HepG2 (cell line): Measurements from ENCODE around the gene EXOC6B. TPM values are rescaled to one million over a fixed set of nuclear protein-coding genes. Genes with fewer than 3 reads are reported as not detected.
A peak's percentile ranks its signal among the peaks of the same experiment; 100 is the strongest.

ENCODE experiments used
- ATF7 ChIP-seq, 2 experiments: fragments of 450-650 bp in 1 of 2; sonication (generic) in 1 of 2; formaldehyde crosslinking in 1 of 2; IDR thresholded peaks; 2 replicates each; pipeline versions ENCODE4 v1.4.0 to v1.6.1; 2016 to 2020; ENCODE audit warnings: antibody characterized with exemption in 1 of 2, mild to moderate bottlenecking in 1 of 2, missing genetic modification reagents in 1 of 2
- ATM ChIP-seq: fragments of 450-650 bp; IDR thresholded peaks from 2 replicates; pipeline ENCODE4 v1.7.1; 2017; ENCODE audit warnings: mild to moderate bottlenecking, borderline replicate concordance
- DPF2 ChIP-seq: sonication (generic); formaldehyde crosslinking; IDR thresholded peaks from 2 replicates; pipeline ENCODE4 v1.4.0; 2020; ENCODE audit warnings: mild to moderate bottlenecking, low read depth, missing genetic modification reagents, borderline replicate concordance
- EZH2 ChIP-seq: conservative IDR thresholded peaks from 2 replicates; pipeline ENCODE4 v1.6.1; 2012; ENCODE audit warnings: mild to moderate bottlenecking, low read depth, low read length, moderate library complexity
- FOXJ3 ChIP-seq: sonication (generic); formaldehyde crosslinking; IDR thresholded peaks from 2 replicates; pipeline ENCODE4 v1.4.0; 2020; ENCODE audit warnings: missing genetic modification reagents, mild to moderate bottlenecking, borderline replicate concordance
- GABPB1 ChIP-seq: IDR thresholded peaks from 2 replicates; pipeline ENCODE4 v1.6.1; 2016; ENCODE audit warnings: mild to moderate bottlenecking, missing genetic modification reagents, moderate library complexity, missing compliant biosample characterization
- GATAD2A ChIP-seq: IDR thresholded peaks from 2 replicates; pipeline ENCODE4 v1.6.1; 2016
- HOXD1 ChIP-seq: sonication (generic); formaldehyde crosslinking; IDR thresholded peaks from 2 replicates; pipeline ENCODE4 v1.5.0; 2020; ENCODE audit warnings: missing genetic modification reagents
- KLF15 ChIP-seq: sonication (generic); formaldehyde crosslinking; IDR thresholded peaks from 2 replicates; pipeline ENCODE4 v1.8.1; 2023; ENCODE audit warnings: borderline replicate concordance, mild to moderate bottlenecking, inconsistent platforms, missing genetic modification reagents, mixed read lengths
- PHF21A ChIP-seq: sonication (generic); formaldehyde crosslinking; IDR thresholded peaks from 2 replicates; pipeline ENCODE4 v1.5.0; 2020; ENCODE audit warnings: mild to moderate bottlenecking, missing genetic modification reagents
- SNAPC2 ChIP-seq: sonication (generic); formaldehyde crosslinking; IDR thresholded peaks from 2 replicates; pipeline ENCODE4 v1.8.1; 2022; ENCODE audit warnings: mild to moderate bottlenecking, missing genetic modification reagents
- ZFX ChIP-seq: sonication (generic); formaldehyde crosslinking; IDR thresholded peaks from 2 replicates; pipeline ENCODE4 v1.4.0; 2020; ENCODE audit warnings: mild to moderate bottlenecking, low read depth, missing genetic modification reagents, moderate library complexity
- ZNF3 ChIP-seq: IDR thresholded peaks from 2 replicates; pipeline ENCODE4 v1.7.0; 2017; ENCODE audit warnings: inconsistent platforms
- ZNF326 ChIP-seq: sonication (generic); formaldehyde crosslinking; IDR thresholded peaks from 2 replicates; pipeline ENCODE4 v1.4.0; 2020; ENCODE audit warnings: missing genetic modification reagents, borderline replicate concordance
- ZNF530 ChIP-seq: sonication (generic); formaldehyde crosslinking; IDR thresholded peaks from 2 replicates; pipeline ENCODE4 v1.5.0; 2020; ENCODE audit warnings: low read depth, mild to moderate bottlenecking, missing genetic modification reagents
- ZNF569 ChIP-seq: sonication (generic); formaldehyde crosslinking; IDR thresholded peaks from 2 replicates; pipeline ENCODE4 v1.5.0; 2020; ENCODE audit warnings: mild to moderate bottlenecking, missing genetic modification reagents, moderate library complexity, borderline replicate concordance
- ZNF747 ChIP-seq: sonication (generic); formaldehyde crosslinking; IDR thresholded peaks from 2 replicates; pipeline ENCODE4 v1.8.1; 2023; ENCODE audit warnings: missing genetic modification reagents, mild to moderate bottlenecking, borderline replicate concordance
- ZSCAN30 ChIP-seq: sonication (generic); formaldehyde crosslinking; IDR thresholded peaks from 2 replicates; pipeline ENCODE4 v1.5.0; 2020; ENCODE audit warnings: mild to moderate bottlenecking, missing genetic modification reagents
- polyA plus RNA-seq, 8 experiments: library from polyadenylated mRNA; depleted of rRNA in 3 of 8; stranded (reverse) in 7 of 8; unstranded in 1 of 8; fragments of >200 nt; fragmentation: Illumina TruSeq in 4 of 8; extraction: Trizol in 4 of 8; gene quantifications; 2 replicates each; pipeline versions ENCODE4 v1.2.1 to v1.2.3, GENCODE V29; 2011 to 2016; ENCODE audit warnings: low read depth in 4 of 8, missing spikeins in 1 of 8, mixed read lengths in 1 of 8; ENCODE audit not compliant: insufficient read depth in 1 of 8
- total RNA-seq, 5 experiments: library from RNA; depleted of rRNA; stranded (reverse); fragments of >200 nt; fragmentation: Illumina TruSeq; extraction: Trizol; gene quantifications; 2 replicates each; pipeline ENCODE4 v1.2.3, GENCODE V29; 2016; ENCODE audit warnings: low read depth in 1 of 5
- TF ChIP-seq, protein P1 (sequence below): sonication (generic); formaldehyde crosslinking; IDR thresholded peaks from 2 replicates; pipeline ENCODE4 v1.4.0; 2020; ENCODE audit warnings: mild to moderate bottlenecking, missing genetic modification reagents
- TF ChIP-seq, protein P2 (sequence below): sonication (generic); formaldehyde crosslinking; IDR thresholded peaks from 2 replicates; pipeline ENCODE4 v1.5.0; 2020; ENCODE audit warnings: missing genetic modification reagents

The EXOC6B gene
- total and polyA plus RNA-seq, 2 of the 13 experiments (the other 11 are each of a cell fraction or from before 2014, with no cell fraction given): 9.1 to 15.9 TPM

DNA sequence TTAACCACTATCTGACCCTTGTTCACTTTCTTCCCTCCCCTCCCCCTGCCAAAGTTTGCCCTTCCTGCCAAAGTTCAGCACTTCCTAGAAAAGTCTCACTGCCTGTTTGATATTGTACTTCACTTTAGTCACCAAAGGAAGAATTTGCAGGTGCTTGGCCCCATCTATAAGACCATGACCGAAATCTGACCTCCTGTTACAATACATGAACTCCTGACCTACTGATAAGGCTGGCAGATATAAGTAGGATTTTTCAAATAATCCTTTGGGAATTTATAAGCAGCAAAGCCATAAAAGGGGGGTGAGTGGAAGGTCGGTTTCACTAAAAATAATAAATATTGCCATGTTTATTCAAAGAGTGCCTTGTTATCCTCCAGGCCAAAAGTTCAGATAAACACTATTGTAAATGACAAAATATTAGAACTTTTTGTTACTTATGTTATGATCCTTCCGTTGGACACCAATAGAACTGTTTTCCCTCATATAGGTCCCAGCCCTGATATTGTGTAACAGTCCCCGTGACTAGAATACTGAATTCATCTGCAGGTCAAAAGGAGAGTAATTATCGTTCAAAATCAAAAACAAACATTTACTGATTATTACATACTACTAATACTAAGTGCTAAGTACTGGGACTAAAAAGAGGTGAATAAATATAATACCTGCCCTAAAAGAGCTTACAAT is 277.6 kb downstream of the EXOC6B start (continued):
- no peak for TF ChIP-seq GABPB1 (CRISPR knock-in tag)
- TF ChIP-seq, protein P1, sequence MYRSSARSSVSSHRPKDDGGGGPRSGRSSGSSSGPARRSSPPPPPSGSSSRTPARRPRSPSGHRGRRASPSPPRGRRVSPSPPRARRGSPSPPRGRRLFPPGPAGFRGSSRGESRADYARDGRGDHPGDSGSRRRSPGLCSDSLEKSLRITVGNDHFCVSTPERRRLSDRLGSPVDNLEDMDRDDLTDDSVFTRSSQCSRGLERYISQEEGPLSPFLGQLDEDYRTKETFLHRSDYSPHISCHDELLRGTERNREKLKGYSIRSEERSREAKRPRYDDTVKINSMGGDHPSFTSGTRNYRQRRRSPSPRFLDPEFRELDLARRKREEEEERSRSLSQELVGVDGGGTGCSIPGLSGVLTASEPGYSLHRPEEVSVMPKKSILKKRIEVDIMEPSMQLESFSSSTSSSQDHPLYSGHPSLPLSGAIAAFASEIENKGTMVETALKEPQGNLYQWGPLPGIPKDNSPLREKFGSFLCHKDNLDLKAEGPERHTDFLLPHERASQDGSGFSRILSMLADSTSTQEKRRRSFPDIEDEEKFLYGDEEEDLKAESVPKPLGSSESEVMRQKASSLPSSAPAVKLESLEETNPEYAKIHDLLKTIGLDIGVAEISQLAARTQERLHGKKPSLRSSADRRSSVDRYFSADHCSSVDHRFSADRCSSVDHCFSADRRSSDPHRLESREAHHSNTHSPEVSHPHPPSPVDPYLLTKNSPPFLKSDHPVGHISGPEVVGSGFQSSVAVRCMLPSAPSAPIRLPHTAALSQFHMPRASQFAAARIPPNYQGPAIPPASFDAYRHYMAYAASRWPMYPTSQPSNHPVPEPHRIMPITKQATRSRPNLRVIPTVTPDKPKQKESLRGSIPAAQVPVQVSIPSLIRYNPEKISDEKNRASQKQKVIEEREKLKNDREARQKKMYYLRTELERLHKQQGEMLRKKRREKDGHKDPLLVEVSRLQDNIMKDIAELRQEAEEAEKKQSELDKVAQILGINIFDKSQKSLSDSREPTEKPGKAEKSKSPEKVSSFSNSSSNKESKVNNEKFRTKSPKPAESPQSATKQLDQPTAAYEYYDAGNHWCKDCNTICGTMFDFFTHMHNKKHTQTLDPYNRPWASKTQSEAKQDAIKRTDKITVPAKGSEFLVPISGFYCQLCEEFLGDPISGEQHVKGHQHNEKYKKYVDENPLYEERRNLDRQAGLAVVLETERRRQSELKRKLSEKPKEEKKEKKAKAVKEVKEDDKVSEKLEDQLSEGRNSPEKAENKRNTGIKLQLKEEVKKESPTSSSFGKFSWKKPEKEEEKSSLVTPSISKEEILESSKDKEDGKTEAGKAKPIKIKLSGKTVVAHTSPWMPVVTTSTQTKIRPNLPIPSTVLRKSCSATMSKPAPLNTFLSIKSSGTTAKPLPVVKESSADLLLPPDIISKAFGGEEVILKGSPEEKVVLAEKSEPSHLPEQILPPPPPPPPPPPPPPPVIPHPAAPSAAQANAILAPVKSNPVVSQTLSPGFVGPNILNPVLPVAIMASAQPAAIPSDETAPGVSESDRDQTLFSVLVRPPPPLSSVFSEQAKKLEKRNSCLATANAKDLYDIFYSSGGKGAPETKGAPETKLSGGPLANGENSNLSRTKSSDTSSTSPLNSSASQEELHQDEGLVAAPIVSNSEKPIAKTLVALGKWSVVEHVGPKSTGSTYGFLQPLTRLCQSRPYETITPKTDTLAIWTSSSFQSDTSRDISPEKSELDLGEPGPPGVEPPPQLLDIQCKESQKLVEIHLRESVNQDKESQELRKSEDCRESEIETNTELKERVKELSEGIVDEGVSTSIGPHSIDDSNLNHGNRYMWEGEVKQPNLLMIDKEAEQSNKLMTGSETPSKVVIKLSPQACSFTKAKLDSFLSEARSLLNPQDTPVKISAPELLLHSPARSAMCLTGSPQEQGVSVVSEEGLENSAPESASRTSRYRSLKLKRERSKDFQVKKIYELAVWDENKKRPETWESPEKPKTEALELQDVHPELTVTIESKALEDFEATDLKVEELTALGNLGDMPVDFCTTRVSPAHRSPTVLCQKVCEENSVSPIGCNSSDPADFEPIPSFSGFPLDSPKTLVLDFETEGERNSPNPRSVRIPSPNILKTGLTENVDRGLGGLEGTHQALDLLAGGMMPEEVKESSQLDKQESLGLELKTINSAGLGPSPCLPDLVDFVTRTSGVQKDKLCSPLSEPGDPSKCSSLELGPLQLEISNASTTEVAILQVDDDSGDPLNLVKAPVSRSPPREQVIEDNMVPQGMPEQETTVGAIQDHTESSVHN: no peak
- TF ChIP-seq ZNF326 (CRISPR knock-in tag): no peak
- no peak for TF ChIP-seq EZH2
- no peak for TF ChIP-seq DPF2 (CRISPR knock-in tag)
- TF ChIP-seq ATM: no peak
- TF ChIP-seq, protein P2, sequence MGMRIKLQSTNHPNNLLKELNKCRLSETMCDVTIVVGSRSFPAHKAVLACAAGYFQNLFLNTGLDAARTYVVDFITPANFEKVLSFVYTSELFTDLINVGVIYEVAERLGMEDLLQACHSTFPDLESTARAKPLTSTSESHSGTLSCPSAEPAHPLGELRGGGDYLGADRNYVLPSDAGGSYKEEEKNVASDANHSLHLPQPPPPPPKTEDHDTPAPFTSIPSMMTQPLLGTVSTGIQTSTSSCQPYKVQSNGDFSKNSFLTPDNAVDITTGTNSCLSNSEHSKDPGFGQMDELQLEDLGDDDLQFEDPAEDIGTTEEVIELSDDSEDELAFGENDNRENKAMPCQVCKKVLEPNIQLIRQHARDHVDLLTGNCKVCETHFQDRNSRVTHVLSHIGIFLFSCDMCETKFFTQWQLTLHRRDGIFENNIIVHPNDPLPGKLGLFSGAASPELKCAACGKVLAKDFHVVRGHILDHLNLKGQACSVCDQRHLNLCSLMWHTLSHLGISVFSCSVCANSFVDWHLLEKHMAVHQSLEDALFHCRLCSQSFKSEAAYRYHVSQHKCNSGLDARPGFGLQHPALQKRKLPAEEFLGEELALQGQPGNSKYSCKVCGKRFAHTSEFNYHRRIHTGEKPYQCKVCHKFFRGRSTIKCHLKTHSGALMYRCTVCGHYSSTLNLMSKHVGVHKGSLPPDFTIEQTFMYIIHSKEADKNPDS: no peak
- TF ChIP-seq ZNF569 (CRISPR knock-in tag): no peak
- no peak for TF ChIP-seq ZSCAN30 (CRISPR knock-in tag)
- no peak for TF ChIP-seq KLF15
- no peak for TF ChIP-seq HOXD1 (CRISPR knock-in tag)
- TF ChIP-seq PHF21A (CRISPR knock-in tag): peak; percentile 22; the same call in 1 of the 2 replicates
- peak; percentile 53; the same call in 1 of the 2 replicates for TF ChIP-seq FOXJ3
- TF ChIP-seq ZNF3 (CRISPR knock-in tag): no peak
- no peak for TF ChIP-seq ZFX (CRISPR knock-in tag)
- TF ChIP-seq ZNF747 (CRISPR knock-in tag): no peak
- no peak for TF ChIP-seq ATF7 (IDR thresholded peaks at IDR 0.05)
- TF ChIP-seq ATF7 (CRISPR knock-in tag; IDR thresholded peaks at IDR 0.05): no peak
- no peak for TF ChIP-seq ZNF530
- TF ChIP-seq GATAD2A (CRISPR knock-in tag): peak; percentile 39
- TF ChIP-seq SNAPC2 (CRISPR knock-in tag): no peak
